SK-N-SH (cell line): ENCODE results near the gene PTGFR. TPM values are rescaled to one million over a fixed set of nuclear protein-coding genes. Genes with fewer than 3 reads are reported as not detected.

ENCODE experiments used
- CTCF ChIA-PET: fragments of 300-600, 350-600 bp; formaldehyde crosslinking; extraction: SDS; loops from one replicate; lab custom pipeline; 2021; lab: Yijun Ruan, JAX
- POLR2A ChIA-PET: fragments of 350-600 bp; sonication (Branson Sonifier 250); formaldehyde crosslinking; extraction: SDS; loops from one replicate; lab custom pipeline; 2020; ENCODE audit warnings: antibody characterized with exemption, inconsistent platforms; lab: Yijun Ruan, JAX
- DNase-seq: peaks from one replicate; pipeline ENCODE4 v3.0.0; 2012
- H2AFZ ChIP-seq: fragments of 200-600 bp; sonication (generic); 2 replicates; pipeline ENCODE4 v1.8.1; 2016; ENCODE audit warnings: antibody characterized with exemption, mild to moderate bottlenecking, low read depth
- H3F3A ChIP-seq: fragments of 200-600 bp; sonication (generic); replicated peaks from 2 replicates; pipeline ENCODE3; 2016; ENCODE audit warnings: antibody characterized with exemption, mild to moderate bottlenecking; ENCODE audit not compliant: insufficient read depth
- H3K27ac ChIP-seq, 2 experiments: fragments of 200-500 bp in 1 of 2; fragments of 200-600 bp in 1 of 2; sonication (Bioruptor generic) in 1 of 2; sonication (generic), shearing (Covaris generic) in 1 of 2; 2 replicates each; pipeline versions ENCODE4 v1.5.1 to v1.6.1; 2014 to 2016; ENCODE audit warnings: low read depth in 2 of 2, inconsistent platforms in 1 of 2, low read length in 1 of 2, mild to moderate bottlenecking in 1 of 2, mixed read lengths in 1 of 2
- H3K27me3 ChIP-seq: fragments of 200-600 bp; sonication (generic), shearing (Covaris generic); 2 replicates; pipeline ENCODE4 v1.6.1; 2016; ENCODE audit warnings: mixed run types; ENCODE audit not compliant: insufficient read depth
- H3K36me3 ChIP-seq, 2 experiments: fragments of 200-500 bp in 1 of 2; fragments of 200-600 bp in 1 of 2; sonication (Bioruptor generic) in 1 of 2; sonication (generic) in 1 of 2; replicated peaks in 1 of 2; 2 replicates each; pipeline versions ENCODE3 to v1.5.1; 2014 to 2016; ENCODE audit warnings: low read length in 1 of 2, mild to moderate bottlenecking in 1 of 2; ENCODE audit not compliant: insufficient read depth in 2 of 2, control insufficient read depth in 1 of 2
- H3K4me1 ChIP-seq, 2 experiments: fragments of 200-500 bp in 1 of 2; fragments of 200-600 bp in 1 of 2; sonication (Bioruptor generic) in 1 of 2; sonication (generic), shearing (Covaris generic) in 1 of 2; 2 replicates each; pipeline versions ENCODE4 v1.5.1 to v1.6.1; 2014 to 2016; ENCODE audit warnings: low read depth in 1 of 2, low read length in 1 of 2, mixed run types in 1 of 2; ENCODE audit not compliant: insufficient read depth in 2 of 2, control insufficient read depth in 1 of 2
- H3K4me2 ChIP-seq: fragments of 200-600 bp; sonication (generic), shearing (Covaris generic); 2 replicates; pipeline ENCODE4 v1.6.1; 2017; ENCODE audit warnings: mixed run types
- H3K4me3 ChIP-seq, 2 experiments: fragments of 200-500 bp in 1 of 2; fragments of 200-600 bp in 1 of 2; sonication (Bioruptor generic) in 1 of 2; sonication (generic), shearing (Covaris generic) in 1 of 2; 2 replicates each; pipeline versions ENCODE4 v1.5.1 to v1.8.1; 2014 to 2016; ENCODE audit warnings: low read depth in 2 of 2, inconsistent platforms in 1 of 2, low read length in 1 of 2, mild to moderate bottlenecking in 1 of 2, mixed read lengths in 1 of 2, moderate library complexity in 1 of 2
- H3K79me2 ChIP-seq: fragments of 200-600 bp; sonication (generic); 2 replicates; pipeline ENCODE4 v1.8.1; 2017; ENCODE audit warnings: mild to moderate bottlenecking; ENCODE audit not compliant: insufficient read depth
- H3K9ac ChIP-seq: fragments of 200-600 bp; sonication (generic); 2 replicates; pipeline ENCODE4 v1.6.1; 2017; ENCODE audit warnings: mixed run types
- H3K9me2 ChIP-seq: fragments of 200-600 bp; sonication (generic); 2 replicates; pipeline ENCODE4 v1.6.1; 2017; ENCODE audit warnings: mixed run types
- H3K9me3 ChIP-seq: fragments of 200-600 bp; sonication (generic); 2 replicates; pipeline ENCODE4 v1.6.1; 2017; ENCODE audit warnings: mixed run types, mild to moderate bottlenecking, moderate library complexity
- H4K20me1 ChIP-seq: fragments of 200-600 bp; sonication (generic); 2 replicates; pipeline ENCODE4 v1.6.1; 2017; ENCODE audit warnings: mild to moderate bottlenecking, mixed run types; ENCODE audit not compliant: insufficient read depth
- CHD2 ChIP-seq: fragments of 150-350 bp; IDR thresholded peaks from 2 replicates; pipeline ENCODE4 v1.6.1; 2018; ENCODE audit warnings: low read length; ENCODE audit not compliant: partially characterized antibody
- EZH2phosphoT487 ChIP-seq: fragments of 200-600 bp; sonication (generic); IDR thresholded peaks from 2 replicates; pipeline ENCODE4 v1.6.1; 2017; ENCODE audit warnings: low read depth, mixed run types, mild to moderate bottlenecking, antibody characterized with exemption, moderate library complexity, borderline replicate concordance
- FOXJ3 ChIP-seq: sonication (generic); formaldehyde crosslinking; IDR thresholded peaks from 2 replicates; pipeline ENCODE4 v1.5.1; 2020; ENCODE audit warnings: mild to moderate bottlenecking, missing genetic modification reagents
- IRF3 ChIP-seq: fragments of 150-350 bp; IDR thresholded peaks from 2 replicates; pipeline ENCODE4 v1.6.1; 2016; ENCODE audit warnings: mild to moderate bottlenecking, low read depth, low read length
- JUND ChIP-seq: IDR thresholded peaks from 2 replicates; pipeline ENCODE4 v1.4.0; 2012
- MAX ChIP-seq: IDR thresholded peaks from 2 replicates; pipeline ENCODE4 v1.4.0; 2012; ENCODE audit warnings: low read depth
- NFIC ChIP-seq: IDR thresholded peaks from 2 replicates; pipeline ENCODE4 v1.4.0; 2012; ENCODE audit warnings: borderline replicate concordance
- NRF1 ChIP-seq: IDR thresholded peaks from 2 replicates; pipeline ENCODE4 v1.6.1; 2012; ENCODE audit warnings: low read depth, mild to moderate bottlenecking, low read length
- PBX3 ChIP-seq: IDR thresholded peaks from 2 replicates; pipeline ENCODE4; 2012
- RCOR1 ChIP-seq: fragments of 150-350 bp; IDR thresholded peaks from 2 replicates; pipeline ENCODE4 v1.6.1; 2017; ENCODE audit warnings: antibody characterized with exemption, low read length
- REST ChIP-seq: IDR thresholded peaks from 2 replicates; pipeline ENCODE4 v1.6.1; 2012; ENCODE audit warnings: mild to moderate bottlenecking, low read depth, low read length, moderate library complexity
- RFX5 ChIP-seq: IDR thresholded peaks from 2 replicates; pipeline ENCODE4 v1.6.1; 2012; ENCODE audit warnings: mild to moderate bottlenecking, improper control_type of control experiment, low read length
- TCF12 ChIP-seq: IDR thresholded peaks from 2 replicates; pipeline ENCODE4 v1.4.0; 2012
- TEAD4 ChIP-seq: IDR thresholded peaks from 2 replicates; pipeline ENCODE4 v1.4.0; 2012; ENCODE audit warnings: mild to moderate bottlenecking, borderline replicate concordance; ENCODE audit not compliant: insufficient read depth
- YY1 ChIP-seq: IDR thresholded peaks from 2 replicates; pipeline ENCODE4 v1.4.0; 2012; ENCODE audit warnings: low read depth, mild to moderate bottlenecking
- WGBS: methylation state at CpG from one replicate; pipeline ENCODE4 v1.1.6; 2017; ENCODE audit warnings: low lambda C conversion rate; 5-methylcytosine and 5-hydroxymethylcytosine counted together
- polyA plus RNA-seq, 3 experiments: library from polyadenylated mRNA; depleted of rRNA; stranded (reverse); fragments of >200 nt; gene quantifications; 2 replicates each; pipeline ENCODE4 v1.2.3, GENCODE V29; 2012

Gene PTGFR
- polyA plus RNA-seq, 1 of the 3 experiments (the other 2 are of a cell fraction), result 2.2 TPM

GRCh38 chr1:78441921-78442320 is 48.9 kb upstream of the PTGFR start:
- 64% methylated on average over 3 of the region's 3 CpGs for WGBS
- POLR2A ChIA-PET, result no interaction called here
- no peak overlapping the region for H3K4me2 ChIP-seq

GRCh38 chr1:78447086-78447485 is 43.7 kb upstream of the PTGFR start:
- no peaks in the 10 kb centered on the region for H4K20me1 ChIP-seq
- no peaks in the 10 kb centered on the region for H3K4me1 ChIP-seq
- no peaks in the 10 kb centered on the region for H3F3A ChIP-seq
- H3K4me3 ChIP-seq, result no peak overlapping the region
- POLR2A ChIA-PET, result no interaction called here
- H3K27me3 ChIP-seq, result no peaks in the 10 kb centered on the region
- DNase-seq, result no peak
- CTCF ChIA-PET, result no interaction called here
- H3K36me3 ChIP-seq, result no peaks in the 10 kb centered on the region
- no peak overlapping the region for H2AFZ ChIP-seq
- peaks cover 4% of the 10 kb centered on the region; the same call in 1 of the 2 replicates for H3K9me3 ChIP-seq
- H3K4me2 ChIP-seq, result no peak overlapping the region
- no peak overlapping the region for H3K27ac ChIP-seq
- no peak overlapping the region for H3K9ac ChIP-seq
- no peaks in the 10 kb centered on the region for H3K79me2 ChIP-seq
- H3K9me2 ChIP-seq, result no peaks in the 10 kb centered on the region
- TF ChIP-seq TEAD4 (no peak), YY1 (no peak), PBX3 (no peak), NFIC (no peak), FOXJ3 (CRISPR knock-in tag) (no peak), MAX (no peak), CHD2 (no peak), EZH2phosphoT487 (no peak), TCF12 (no peak), JUND (no peak), NRF1 (no peak)

More at GRCh38 chr1:78441921-78442320, 48.9 kb upstream of the PTGFR start:
- peaks cover 8% of the 10 kb centered on the region for H3F3A ChIP-seq
- no peaks in the 10 kb centered on the region for H3K79me2 ChIP-seq
- H3K9me3 ChIP-seq, result no peaks in the 10 kb centered on the region
- no peaks in the 10 kb centered on the region for H3K27me3 ChIP-seq
- no peaks in the 10 kb centered on the region for H3K36me3 ChIP-seq
- H3K27ac ChIP-seq, result no peak overlapping the region; a peak in 1 of 4 replicates
- peaks cover 0 to 4% of the 10 kb centered on the region in 2 experiments; a peak in 1 of 4 replicates for H3K4me1 ChIP-seq
- H3K4me3 ChIP-seq, result no peak overlapping the region
- CTCF ChIA-PET, result no interaction called here
- TF ChIP-seq YY1 (no peak), RFX5 (no peak), REST (no peak), CHD2 (no peak), RCOR1 (no peak), IRF3 (no peak), NRF1 (no peak)
- no peak overlapping the region for H3K9ac ChIP-seq
- H2AFZ ChIP-seq, result no peak overlapping the region
- no peak for DNase-seq
- H4K20me1 ChIP-seq, result no peaks in the 10 kb centered on the region
- no peaks in the 10 kb centered on the region for H3K9me2 ChIP-seq
